ENCODE data around the gene TEC. TPM values are rescaled to one million over a fixed set of nuclear protein-coding genes. Genes with fewer than 3 reads are reported as not detected.

TEC gene
- total RNA-seq, 1 donor from 2014 or later = 3.2 TPM

DNA sequence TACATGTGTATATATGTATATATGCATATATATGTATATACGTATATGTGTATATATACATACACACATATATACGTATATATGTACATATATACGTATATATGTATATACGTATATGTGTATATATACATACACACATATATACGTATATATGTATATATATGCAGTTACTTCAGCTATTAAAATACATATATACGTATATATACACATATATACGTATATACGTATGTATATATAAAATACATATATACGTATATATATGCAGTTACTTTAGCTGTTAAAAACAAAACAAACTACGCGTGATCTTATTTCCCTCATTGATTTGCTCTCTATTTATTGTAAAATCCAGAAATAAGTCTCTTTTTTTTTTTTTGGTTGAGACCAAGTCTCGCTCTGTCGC, 149.5 kb downstream of the TEC start:
- Histone ChIP-seq H3K27me3 (ENCODE audit: control insufficient read depth, insufficient read depth, low read length) (no peaks in the 10 kb centered on the region), H3K36me3 (ENCODE audit: control insufficient read depth, insufficient read depth, low read length) (no peaks in the 10 kb centered on the region), H3K4me3 (ENCODE audit: low read depth, low read length) (no peak overlapping the region)
- DNase-seq (ENCODE audit: low read depth) = no peak
- TF ChIP-seq, protein P1, sequence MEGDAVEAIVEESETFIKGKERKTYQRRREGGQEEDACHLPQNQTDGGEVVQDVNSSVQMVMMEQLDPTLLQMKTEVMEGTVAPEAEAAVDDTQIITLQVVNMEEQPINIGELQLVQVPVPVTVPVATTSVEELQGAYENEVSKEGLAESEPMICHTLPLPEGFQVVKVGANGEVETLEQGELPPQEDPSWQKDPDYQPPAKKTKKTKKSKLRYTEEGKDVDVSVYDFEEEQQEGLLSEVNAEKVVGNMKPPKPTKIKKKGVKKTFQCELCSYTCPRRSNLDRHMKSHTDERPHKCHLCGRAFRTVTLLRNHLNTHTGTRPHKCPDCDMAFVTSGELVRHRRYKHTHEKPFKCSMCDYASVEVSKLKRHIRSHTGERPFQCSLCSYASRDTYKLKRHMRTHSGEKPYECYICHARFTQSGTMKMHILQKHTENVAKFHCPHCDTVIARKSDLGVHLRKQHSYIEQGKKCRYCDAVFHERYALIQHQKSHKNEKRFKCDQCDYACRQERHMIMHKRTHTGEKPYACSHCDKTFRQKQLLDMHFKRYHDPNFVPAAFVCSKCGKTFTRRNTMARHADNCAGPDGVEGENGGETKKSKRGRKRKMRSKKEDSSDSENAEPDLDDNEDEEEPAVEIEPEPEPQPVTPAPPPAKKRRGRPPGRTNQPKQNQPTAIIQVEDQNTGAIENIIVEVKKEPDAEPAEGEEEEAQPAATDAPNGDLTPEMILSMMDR (IDR thresholded peaks at IDR 0.05; ENCODE audit: insufficient read depth, low read length, poor library complexity, severe bottlenecking) = no peak

DNA sequence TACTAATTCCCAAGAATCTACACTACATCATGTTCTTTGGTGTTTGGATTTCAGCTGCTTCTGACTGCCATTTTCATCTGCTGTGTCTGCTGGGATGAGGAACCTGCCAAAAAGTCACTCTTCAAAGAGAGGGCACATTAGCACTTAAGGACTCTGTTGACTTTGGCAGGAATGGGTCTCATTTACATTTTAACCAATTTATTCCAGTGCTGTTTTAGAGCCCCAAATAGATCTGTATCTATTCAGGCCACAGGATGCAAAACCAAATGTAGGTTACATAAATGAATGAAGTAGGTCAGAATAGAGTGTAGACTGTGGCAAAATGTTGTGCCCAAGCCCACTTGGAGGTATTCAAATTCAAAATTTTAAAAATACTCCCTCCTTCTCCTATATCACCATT, 150.0 kb downstream of the TEC start:
- TF ChIP-seq, protein P1 (IDR thresholded peaks at IDR 0.05; ENCODE audit: insufficient read depth, low read length, poor library complexity, severe bottlenecking) = no peak
- Histone ChIP-seq H3K27me3 (ENCODE audit: control insufficient read depth, insufficient read depth, low read length) (no peaks in the 10 kb centered on the region), H3K36me3 (ENCODE audit: control insufficient read depth, insufficient read depth, low read length) (no peaks in the 10 kb centered on the region), H3K4me3 (ENCODE audit: low read depth, low read length) (no peak overlapping the region)
- DNase-seq (ENCODE audit: low read depth) = no peak

DNA sequence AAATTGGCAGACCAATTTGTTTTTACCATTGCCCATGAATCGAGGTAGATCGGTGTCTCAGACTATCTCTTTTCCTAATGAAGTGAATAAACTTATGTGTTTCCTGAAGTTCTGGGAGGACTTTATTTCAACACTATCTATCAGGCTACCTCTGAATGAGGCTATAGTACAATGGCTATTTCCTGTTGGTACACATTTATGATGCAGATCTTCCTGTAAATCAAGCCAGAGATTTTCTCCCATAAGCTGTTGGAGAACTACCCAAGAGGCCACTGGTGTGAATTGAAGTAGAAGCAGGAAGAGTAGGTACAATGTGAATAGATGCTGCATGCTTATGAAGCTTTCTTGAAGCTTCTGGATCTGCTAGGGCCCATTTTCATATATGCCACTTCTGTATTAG, 151.6 kb downstream of the TEC start:
- Histone ChIP-seq H3K4me3 (ENCODE audit: low read depth, low read length) (no peak overlapping the region), H3K36me3 (ENCODE audit: control insufficient read depth, insufficient read depth, low read length) (no peaks in the 10 kb centered on the region), H3K27me3 (ENCODE audit: control insufficient read depth, insufficient read depth, low read length) (no peaks in the 10 kb centered on the region)
- TF ChIP-seq, protein P1 (IDR thresholded peaks at IDR 0.05; ENCODE audit: insufficient read depth, low read length, poor library complexity, severe bottlenecking) = no peak
- no peak for DNase-seq (ENCODE audit: low read depth)

DNA sequence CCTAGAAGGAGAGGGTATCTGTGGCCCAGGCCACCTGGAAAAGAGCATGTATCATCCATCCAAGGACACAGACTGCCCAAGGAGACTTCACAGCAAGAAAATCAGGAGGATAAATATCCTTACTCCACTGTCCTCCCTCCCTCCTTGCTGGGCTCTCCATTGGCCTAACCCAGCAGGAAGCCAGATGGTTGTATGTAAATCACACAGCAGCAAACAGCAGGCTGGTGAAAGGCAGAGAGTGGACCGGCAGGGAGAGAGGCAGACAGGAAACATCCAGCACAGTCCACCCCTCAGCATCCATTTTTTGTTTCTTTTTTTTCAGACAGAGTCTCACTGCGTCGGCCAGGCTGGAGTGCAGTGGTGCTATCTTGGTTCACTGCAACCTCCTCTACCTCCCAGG, 153.1 kb downstream of the TEC start:
- TF ChIP-seq, protein P1 (IDR thresholded peaks at IDR 0.05; ENCODE audit: insufficient read depth, low read length, poor library complexity, severe bottlenecking) = no peak
- Histone ChIP-seq H3K27me3 (ENCODE audit: control insufficient read depth, insufficient read depth, low read length) (no peaks in the 10 kb centered on the region), H3K4me3 (ENCODE audit: low read depth, low read length) (no peak overlapping the region), H3K36me3 (ENCODE audit: control insufficient read depth, insufficient read depth, low read length) (no peaks in the 10 kb centered on the region)
- no peak for DNase-seq (ENCODE audit: low read depth)

DNA sequence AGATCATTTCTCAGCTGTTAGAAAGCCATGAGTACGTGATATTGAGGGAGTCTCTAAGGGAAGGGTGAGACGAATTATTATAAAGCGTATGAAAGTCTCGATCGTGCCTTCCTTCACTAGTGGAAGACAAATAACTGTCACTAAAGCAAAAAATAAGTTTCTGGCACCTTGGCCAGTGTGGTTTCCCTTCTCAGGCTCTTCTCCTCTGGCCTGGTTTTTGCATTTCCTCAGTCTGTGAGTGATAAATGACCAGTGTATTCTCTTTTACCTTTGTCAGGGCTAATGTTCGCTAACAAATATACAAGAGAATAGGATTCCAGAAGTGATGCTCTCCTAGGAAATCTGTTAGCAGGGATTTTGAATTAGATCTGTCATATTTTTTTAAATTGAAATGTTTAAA, 155.2 kb downstream of the TEC start:
- H3K27me3 ChIP-seq (ENCODE audit: control insufficient read depth, insufficient read depth, low read length) = no peaks in the 10 kb centered on the region
- no peak overlapping the region for H3K4me3 ChIP-seq (ENCODE audit: low read depth, low read length)
- no peak for DNase-seq (ENCODE audit: low read depth)
- TF ChIP-seq, protein P1 (IDR thresholded peaks at IDR 0.05; ENCODE audit: insufficient read depth, low read length, poor library complexity, severe bottlenecking) = no peak
- H3K36me3 ChIP-seq (ENCODE audit: control insufficient read depth, insufficient read depth, low read length) = no peaks in the 10 kb centered on the region

DNA sequence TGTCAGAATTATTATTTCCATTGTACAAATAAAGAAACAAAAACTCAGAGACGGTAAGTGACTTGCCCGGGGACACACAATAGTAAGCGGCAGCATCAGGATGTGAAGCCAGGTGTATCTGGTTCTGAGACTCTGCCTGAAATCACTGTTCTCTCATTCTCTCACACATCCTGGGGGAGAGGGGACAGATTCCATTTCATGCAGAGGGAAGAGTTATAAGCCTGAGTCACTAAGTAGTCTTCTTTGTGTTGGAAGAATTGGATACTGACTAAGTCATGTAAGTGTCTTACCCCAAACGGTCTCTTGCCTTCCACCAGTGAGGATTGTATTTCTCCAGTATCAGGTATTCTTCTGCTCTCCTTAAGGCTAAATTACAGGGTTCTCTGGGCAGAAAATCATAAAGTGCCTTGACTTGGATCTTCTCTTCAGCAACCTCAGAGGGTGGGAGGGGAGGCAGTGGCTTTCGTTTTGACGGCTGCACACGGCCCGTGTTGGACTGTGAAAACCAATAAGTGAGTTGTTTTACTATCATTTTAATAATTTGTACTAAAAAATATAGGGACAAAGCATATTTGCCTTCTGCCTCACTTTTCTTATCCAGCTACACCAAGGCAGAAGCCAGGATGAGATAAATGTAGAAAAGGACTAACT, 157.5 kb downstream of the TEC start:
- Histone ChIP-seq H3K36me3 (ENCODE audit: control insufficient read depth, insufficient read depth, low read length) (no peaks in the 10 kb centered on the region), H3K27me3 (ENCODE audit: control insufficient read depth, insufficient read depth, low read length) (no peaks in the 10 kb centered on the region), H3K4me3 (ENCODE audit: low read depth, low read length) (no peak overlapping the region)
- TF ChIP-seq, protein P1 (IDR thresholded peaks at IDR 0.05; ENCODE audit: insufficient read depth, low read length, poor library complexity, severe bottlenecking) = no peak
- DNase-seq (ENCODE audit: low read depth) = no peak

Measured in kidney epithelial cell (primary cell).